ENCODE results near the gene PDSS2.
"Not testable (repeated sequence)": the region's sequence is repeated elsewhere in the genome, so short reads cannot be mapped to it uniquely, and the experiment has no call there.

PDSS2 gene

GRCh38 chr6:107304421-107305025 lies 154.8 kb downstream of the PDSS2 start:
- Mint-ChIP-seq H3K9me3 (peaks cover 12% of the 10 kb centered on the region), H3K27me3 (ENCODE audit: low read depth, poor library complexity) (no peaks in the 10 kb centered on the region), H3K4me3 (no peak overlapping the region), H3K4me1 (peaks cover 6% of the 10 kb centered on the region), H3K27ac (no peak overlapping the region), H3K36me3 (ENCODE audit: low read depth) (peaks cover 13% of the 10 kb centered on the region)
- no peak for DNase-seq
- TF ChIP-seq CTCF (IDR thresholded peaks at IDR 0.05), result no peak

GRCh38 chr6:107293350-107293749 lies 166.0 kb downstream of the PDSS2 start:
- H3K9me3 Mint-ChIP-seq, result no peaks in the 10 kb centered on the region
- H3K36me3 Mint-ChIP-seq (ENCODE audit: low read depth), result peaks cover 3% of the 10 kb centered on the region
- H3K27me3 Mint-ChIP-seq (ENCODE audit: low read depth, poor library complexity), result no peaks in the 10 kb centered on the region
- no peak for TF ChIP-seq CTCF (IDR thresholded peaks at IDR 0.05)
- H3K27ac Mint-ChIP-seq, result peak overlapping the region; percentile 12
- no peak for DNase-seq
- no peak overlapping the region for H3K4me3 Mint-ChIP-seq
- peaks cover 37% of the 10 kb centered on the region for H3K4me1 Mint-ChIP-seq

GRCh38 chr6:107292715-107293271 lies 166.6 kb downstream of the PDSS2 start:
- Mint-ChIP-seq H3K4me1 (peaks cover 37% of the 10 kb centered on the region), H3K4me3 (peak overlapping the region; percentile 9), H3K9me3 (no peaks in the 10 kb centered on the region), H3K36me3 (ENCODE audit: low read depth) (peaks cover 5% of the 10 kb centered on the region), H3K27me3 (ENCODE audit: low read depth, poor library complexity) (no peaks in the 10 kb centered on the region), H3K27ac (peak overlapping the region; percentile 12)
- peak; percentile 6 for DNase-seq
- TF ChIP-seq CTCF (IDR thresholded peaks at IDR 0.05), result no peak

- peaks cover 37% of the 10 kb centered on the region for H3K4me1 Mint-ChIP-seq
- H3K27ac Mint-ChIP-seq, result peak overlapping the region; percentile 53
- H3K4me3 Mint-ChIP-seq, result no peak overlapping the region
- peaks cover 5% of the 10 kb centered on the region for H3K36me3 Mint-ChIP-seq (ENCODE audit: low read depth)
- H3K27me3 Mint-ChIP-seq (ENCODE audit: low read depth, poor library complexity), result no peaks in the 10 kb centered on the region
- H3K9me3 Mint-ChIP-seq, result no peaks in the 10 kb centered on the region
- DNase-seq, result no peak
- no peak for TF ChIP-seq CTCF (IDR thresholded peaks at IDR 0.05)
These were observed 168.9 kb downstream of the PDSS2 start for GRCh38 chr6:107290491-107290890.

GRCh38 chr6:107289258-107289657 lies 170.1 kb downstream of the PDSS2 start:
- not testable (repeated sequence) for H3K9me3 Mint-ChIP-seq; DNase-seq; H3K36me3 Mint-ChIP-seq (ENCODE audit: low read depth); H3K27ac Mint-ChIP-seq; H3K27me3 Mint-ChIP-seq (ENCODE audit: low read depth, poor library complexity); H3K4me3 Mint-ChIP-seq
- H3K4me1 Mint-ChIP-seq, result peaks cover 37% of the 10 kb centered on the region

GRCh38 chr6:107285683-107286082 lies 173.7 kb downstream of the PDSS2 start:
- H3K27me3 Mint-ChIP-seq (ENCODE audit: low read depth, poor library complexity); H3K9me3 Mint-ChIP-seq; H3K36me3 Mint-ChIP-seq (ENCODE audit: low read depth); H3K4me1 Mint-ChIP-seq; H3K4me3 Mint-ChIP-seq; H3K27ac Mint-ChIP-seq; DNase-seq: not testable (repeated sequence)

GRCh38 chr6:107284805-107285204 lies 174.6 kb downstream of the PDSS2 start:
- Mint-ChIP-seq H3K4me3 (no peak overlapping the region), H3K27ac (no peak overlapping the region), H3K4me1 (peaks cover 5% of the 10 kb centered on the region), H3K27me3 (ENCODE audit: low read depth, poor library complexity) (no peaks in the 10 kb centered on the region), H3K36me3 (ENCODE audit: low read depth) (peaks cover 5% of the 10 kb centered on the region), H3K9me3 (no peaks in the 10 kb centered on the region)
- DNase-seq, result no peak
- no peak for TF ChIP-seq CTCF (IDR thresholded peaks at IDR 0.05)
